Mesenchymal stem cell (in vitro differentiated cells and primary cell): Measurements from ENCODE around the gene SLC35F4.

Source experiments
- DNase-seq: peaks from one replicate; pipeline ENCODE4 v3.0.0-alpha.2; 2013
- H2AFZ ChIP-seq: one replicate; pipeline ENCODE4 v1.6.1; 2013; ENCODE audit warnings: low read depth, mild to moderate bottlenecking, control low read depth, inconsistent platforms, low read length, moderate library complexity
- H2AK5ac ChIP-seq: 2 replicates; pipeline ENCODE4 v1.6.1; 2013; ENCODE audit warnings: low read length, moderate library complexity, mild to moderate bottlenecking, inconsistent platforms; ENCODE audit not compliant: severe bottlenecking
- H2BK120ac ChIP-seq: one replicate; pipeline ENCODE4 v1.6.1; 2013; ENCODE audit warnings: low read depth, mild to moderate bottlenecking, inconsistent platforms, low read length, moderate library complexity
- H2BK12ac ChIP-seq, 2 experiments: one replicate each; pipeline ENCODE4 v1.6.1; 2013; ENCODE audit warnings: inconsistent platforms in 2 of 2, low read length in 2 of 2, mild to moderate bottlenecking in 2 of 2, moderate library complexity in 2 of 2, control low read depth in 1 of 2
- H2BK15ac ChIP-seq: one replicate; pipeline ENCODE4 v1.6.1; 2013; ENCODE audit warnings: mild to moderate bottlenecking, low read depth, inconsistent platforms; ENCODE audit not compliant: poor library complexity, severe bottlenecking
- H2BK5ac ChIP-seq: 2 replicates; pipeline ENCODE4 v1.6.1; 2013; ENCODE audit warnings: low read depth, mild to moderate bottlenecking, low read length, control low read depth, inconsistent platforms; ENCODE audit not compliant: poor library complexity, severe bottlenecking
- H3K14ac ChIP-seq, 2 experiments: one replicate each; pipeline ENCODE4 v1.6.1; 2013; ENCODE audit warnings: inconsistent platforms in 2 of 2, low read length in 2 of 2, control low read depth in 1 of 2, mild to moderate bottlenecking in 1 of 2, moderate library complexity in 1 of 2
- H3K18ac ChIP-seq, 2 experiments: one replicate each; pipeline ENCODE4 v1.6.1; 2013; ENCODE audit warnings: inconsistent platforms in 2 of 2, low read length in 2 of 2, control low read depth in 1 of 2, low read depth in 1 of 2, mild to moderate bottlenecking in 1 of 2
- H3K23ac ChIP-seq, 2 experiments: one replicate each; pipeline ENCODE4 v1.6.1; 2013; ENCODE audit warnings: inconsistent platforms in 2 of 2, low read length in 2 of 2, mild to moderate bottlenecking in 2 of 2, moderate library complexity in 2 of 2, control low read depth in 1 of 2
- H3K27ac ChIP-seq: 2 replicates; pipeline ENCODE4 v1.5.1; 2013; ENCODE audit warnings: mild to moderate bottlenecking, moderate library complexity, low read length, control low read depth, inconsistent platforms; ENCODE audit not compliant: poor library complexity, severe bottlenecking
- H3K27me3 ChIP-seq, 2 experiments: 2 replicates each; pipeline versions ENCODE4 v1.6.1 to v1.7.0; 2013; ENCODE audit warnings: low read length in 2 of 2, mild to moderate bottlenecking in 2 of 2, moderate library complexity in 2 of 2, control low read depth in 1 of 2, inconsistent platforms in 1 of 2; ENCODE audit not compliant: control insufficient read depth in 1 of 2, insufficient read depth in 1 of 2
- H3K36me3 ChIP-seq, 2 experiments: 2 replicates each; pipeline versions ENCODE4 v1.6.1 to v1.7.0; 2013; ENCODE audit warnings: low read length in 2 of 2, control low read depth in 1 of 2, inconsistent platforms in 1 of 2, low read depth in 1 of 2, mild to moderate bottlenecking in 1 of 2; ENCODE audit not compliant: insufficient read depth in 2 of 2, control insufficient read depth in 1 of 2
- H3K4ac ChIP-seq, 2 experiments: one replicate each; pipeline ENCODE4 v1.6.1; 2013; ENCODE audit warnings: inconsistent platforms in 2 of 2, low read length in 2 of 2, mild to moderate bottlenecking in 2 of 2, moderate library complexity in 2 of 2, control low read depth in 1 of 2, low read depth in 1 of 2
- H3K4me1 ChIP-seq: 2 replicates; pipeline ENCODE4 v1.6.1; 2013; ENCODE audit warnings: low read depth, low read length, control low read depth; ENCODE audit not compliant: control insufficient read depth, insufficient read depth
- H3K4me2 ChIP-seq: 2 replicates; pipeline ENCODE4 v1.6.1; 2013; ENCODE audit warnings: low read length, mild to moderate bottlenecking, inconsistent platforms; ENCODE audit not compliant: poor library complexity, severe bottlenecking
- H3K4me3 ChIP-seq, 2 experiments: 2 replicates each; pipeline versions ENCODE4 v1.5.1 to v1.7.0; 2013; ENCODE audit warnings: low read length in 2 of 2, mild to moderate bottlenecking in 2 of 2, control low read depth in 1 of 2, low read depth in 1 of 2; ENCODE audit not compliant: insufficient read depth in 1 of 2
- H3K79me1 ChIP-seq: replicated peaks from 2 replicates; pipeline ENCODE4 v1.6.1; 2013; ENCODE audit warnings: mild to moderate bottlenecking, control low read depth, low read length, inconsistent platforms; ENCODE audit not compliant: poor library complexity, severe bottlenecking
- H3K9ac ChIP-seq: 2 replicates; pipeline ENCODE4 v1.7.0; 2013; ENCODE audit warnings: mild to moderate bottlenecking, low read length, moderate library complexity
- H3K9me3 ChIP-seq: 2 replicates; pipeline ENCODE4 v1.7.0; 2013; ENCODE audit warnings: mild to moderate bottlenecking, low read length; ENCODE audit not compliant: control insufficient read depth
- H4K8ac ChIP-seq: one replicate; pipeline ENCODE4 v1.6.1; 2013; ENCODE audit warnings: inconsistent platforms, mild to moderate bottlenecking, low read length, moderate library complexity
- H4K91ac ChIP-seq: one replicate; pipeline ENCODE4 v1.6.1; 2013; ENCODE audit warnings: mild to moderate bottlenecking, low read length, inconsistent platforms
- WGBS: methylation state at CpG from one replicate; pipeline ENCODE4 v1.1.7; 2013; ENCODE audit warnings: mixed read lengths; 5-methylcytosine and 5-hydroxymethylcytosine counted together

The SLC35F4 gene

DNA sequence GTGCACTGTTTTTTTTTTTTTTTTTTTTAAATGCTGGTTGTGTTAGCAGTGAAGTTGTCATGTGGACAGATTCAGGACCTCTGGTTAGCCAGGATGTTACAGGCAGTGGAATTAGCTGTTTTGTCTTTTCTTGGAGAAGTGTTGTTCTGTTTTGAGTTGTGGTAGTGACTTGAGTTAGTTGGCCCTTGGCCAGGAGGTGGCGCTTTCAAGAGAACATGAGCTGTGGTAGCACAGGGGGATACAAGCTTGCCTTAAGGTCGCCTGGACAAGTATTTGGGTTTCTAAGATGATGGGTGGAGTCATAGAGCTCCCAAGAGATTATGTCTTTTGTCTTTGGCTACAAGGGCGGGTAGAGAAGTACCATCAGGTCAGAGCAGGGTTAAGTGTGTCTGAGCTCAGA lies 338.9 kb downstream of the SLC35F4 start:
- no peak overlapping the region for H3K4me2 ChIP-seq
- no peaks in the 10 kb centered on the region for H3K27me3 ChIP-seq
- H2AK5ac ChIP-seq, result peak overlapping the region; percentile 32
- H3K18ac ChIP-seq, result no peak overlapping the region
- H3K36me3 ChIP-seq, result no peaks in the 10 kb centered on the region
- 26% methylated on average over 3 of the region's 3 CpGs for WGBS
- peaks cover 28% of the 10 kb centered on the region for H3K9me3 ChIP-seq
- peaks cover 6% of the 10 kb centered on the region for H3K4me1 ChIP-seq
- H2BK120ac ChIP-seq, result no peak overlapping the region
- no peak overlapping the region for H2BK15ac ChIP-seq
- H3K4ac ChIP-seq, result no peak overlapping the region
- H3K9ac ChIP-seq, result no peak overlapping the region
- no peaks in the 10 kb centered on the region for H3K79me1 ChIP-seq
- H2AFZ ChIP-seq, result no peak overlapping the region
- H3K23ac ChIP-seq, result no peak overlapping the region
- H3K14ac ChIP-seq, result no peak overlapping the region
- DNase-seq, result no peak
- no peak overlapping the region for H2BK5ac ChIP-seq
- no peak overlapping the region for H3K27ac ChIP-seq
- H4K8ac ChIP-seq, result no peak overlapping the region
- no peak overlapping the region for H3K4me3 ChIP-seq
- no peak overlapping the region for H2BK12ac ChIP-seq
- no peak overlapping the region for H4K91ac ChIP-seq

DNA sequence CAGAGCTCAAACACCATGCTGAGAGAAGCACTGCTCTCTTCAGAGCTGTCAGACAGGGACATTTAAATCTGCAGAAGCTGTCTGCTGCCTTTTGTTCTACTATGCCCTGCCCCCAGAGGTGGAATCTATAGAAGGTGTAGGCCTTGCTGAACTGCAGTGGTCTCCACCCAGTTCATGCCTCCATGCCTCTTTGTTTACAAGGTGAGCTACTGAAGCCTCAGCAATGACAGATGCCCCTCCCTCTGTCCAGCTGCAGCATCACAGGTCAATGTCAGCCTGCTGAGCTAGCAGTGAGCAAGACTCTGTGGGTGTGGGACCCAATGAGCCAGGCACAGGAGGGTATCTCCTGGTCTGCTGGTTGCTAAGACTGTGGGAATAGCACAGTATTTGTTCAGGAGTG lies 346.8 kb downstream of the SLC35F4 start:
- no peaks in the 10 kb centered on the region for H3K27me3 ChIP-seq
- no peak overlapping the region for H4K8ac ChIP-seq
- no peaks in the 10 kb centered on the region for H3K36me3 ChIP-seq
- H2AK5ac ChIP-seq, result no peak overlapping the region
- no peak overlapping the region for H3K23ac ChIP-seq
- no peaks in the 10 kb centered on the region for H3K4me1 ChIP-seq
- no peak overlapping the region for H2BK5ac ChIP-seq
- H4K91ac ChIP-seq, result no peak overlapping the region
- H3K9ac ChIP-seq, result no peak overlapping the region
- peaks cover 9% of the 10 kb centered on the region for H3K9me3 ChIP-seq
- no peak for DNase-seq
- no peak overlapping the region for H3K4me2 ChIP-seq
- no peak overlapping the region for H2BK15ac ChIP-seq
- H3K18ac ChIP-seq, result no peak overlapping the region
- no peak overlapping the region for H2BK120ac ChIP-seq
- no peak overlapping the region for H2BK12ac ChIP-seq
- no peak overlapping the region for H2AFZ ChIP-seq
- no peak overlapping the region for H3K4me3 ChIP-seq
- H3K79me1 ChIP-seq, result no peaks in the 10 kb centered on the region
- H3K4ac ChIP-seq, result no peak overlapping the region
- H3K27ac ChIP-seq, result no peak overlapping the region
- no peak overlapping the region for H3K14ac ChIP-seq
